BLaER1 (cell line): ENCODE data around the gene CDK11A.
"Not testable (repeated sequence)": the region's sequence is repeated elsewhere in the genome, so short reads cannot be mapped to it uniquely, and the experiment has no call there.

ENCODE experiments used
- H3K27ac ChIP-seq: shearing (Covaris generic); formaldehyde crosslinking; 2 replicates; pipeline ENCODE4 v1.8.1; 2022
- H3K27me3 ChIP-seq: shearing (Covaris generic); formaldehyde crosslinking; 2 replicates; pipeline ENCODE4 v1.8.1; 2022
- H3K36me3 ChIP-seq: shearing (Covaris generic); formaldehyde crosslinking; 2 replicates; pipeline ENCODE4 v1.8.1; 2022
- H3K4me1 ChIP-seq: shearing (Covaris generic); formaldehyde crosslinking; 2 replicates; pipeline ENCODE4 v1.8.1; 2022
- H3K4me2 ChIP-seq: shearing (Covaris generic); formaldehyde crosslinking; 2 replicates; pipeline ENCODE4 v1.8.1; 2022
- H3K4me3 ChIP-seq: shearing (Covaris generic); formaldehyde crosslinking; 2 replicates; pipeline ENCODE4 v1.8.1; 2022
- H3K9ac ChIP-seq: shearing (Covaris generic); formaldehyde crosslinking; 2 replicates; pipeline ENCODE4 v1.8.1; 2022
- H3K9me3 ChIP-seq: shearing (Covaris generic); formaldehyde crosslinking; 2 replicates; pipeline ENCODE4 v1.8.1; 2022
- H4K20me1 ChIP-seq: shearing (Covaris generic); formaldehyde crosslinking; 2 replicates; pipeline ENCODE4 v1.8.1; 2022
- Cebpa-rat ChIP-seq: shearing (Covaris generic); IDR thresholded peaks from 2 replicates; pipeline ENCODE4 v1.8.1; 2022

The CDK11A gene

GRCh38 chr1:1732381-1732780 lies 8.2 kb upstream of the CDK11A start:
- H3K36me3 ChIP-seq, result peaks cover 78% of the 10 kb centered on the region
- H3K4me3 ChIP-seq, result no peak overlapping the region
- no peak overlapping the region for H3K4me2 ChIP-seq
- H3K27ac ChIP-seq, result no peak overlapping the region
- peaks cover 11% of the 10 kb centered on the region; the same call in 1 of the 2 replicates for H4K20me1 ChIP-seq
- H3K9me3 ChIP-seq, result no peaks in the 10 kb centered on the region
- no peaks in the 10 kb centered on the region for H3K27me3 ChIP-seq
- no peak for TF ChIP-seq Cebpa-rat
- H3K9ac ChIP-seq, result no peak overlapping the region
- H3K4me1 ChIP-seq, result no peaks in the 10 kb centered on the region

GRCh38 chr1:1730870-1731269 lies 6.7 kb upstream of the CDK11A start:
- no peak for TF ChIP-seq Cebpa-rat
- no peak overlapping the region for H3K4me3 ChIP-seq
- H4K20me1 ChIP-seq, result peaks cover 11% of the 10 kb centered on the region; the same call in 1 of the 2 replicates
- no peaks in the 10 kb centered on the region for H3K27me3 ChIP-seq
- no peaks in the 10 kb centered on the region for H3K4me1 ChIP-seq
- no peaks in the 10 kb centered on the region for H3K9me3 ChIP-seq
- H3K9ac ChIP-seq, result no peak overlapping the region
- no peak overlapping the region for H3K4me2 ChIP-seq
- no peak overlapping the region for H3K27ac ChIP-seq
- H3K36me3 ChIP-seq, result peaks cover 84% of the 10 kb centered on the region

- peaks cover 11% of the 10 kb centered on the region; the same call in 1 of the 2 replicates for H4K20me1 ChIP-seq
- H3K27ac ChIP-seq, H3K4me2 ChIP-seq, H3K27me3 ChIP-seq, H3K9ac ChIP-seq, H3K4me3 ChIP-seq, H3K4me1 ChIP-seq, H3K9me3 ChIP-seq: not testable (repeated sequence)
- H3K36me3 ChIP-seq, result peaks cover 79% of the 10 kb centered on the region
Measured at GRCh38 chr1:1730230-1730629, 6.1 kb upstream of the CDK11A start.

GRCh38 chr1:1729116-1729816 lies 5.1 kb upstream of the CDK11A start:
- H3K4me3 ChIP-seq, H3K9ac ChIP-seq, H3K4me1 ChIP-seq, H3K9me3 ChIP-seq, H3K4me2 ChIP-seq, H3K27ac ChIP-seq, H3K27me3 ChIP-seq: not testable (repeated sequence)
- Histone ChIP-seq H3K36me3 (peaks cover 69% of the 10 kb centered on the region), H4K20me1 (peaks cover 11% of the 10 kb centered on the region; the same call in 1 of the 2 replicates)

- not testable (repeated sequence) for H3K27ac ChIP-seq, H3K9ac ChIP-seq, H3K4me3 ChIP-seq, H3K27me3 ChIP-seq, H3K9me3 ChIP-seq, H3K4me1 ChIP-seq, H3K4me2 ChIP-seq
- Histone ChIP-seq H3K36me3 (peaks cover 61% of the 10 kb centered on the region), H4K20me1 (peaks cover 11% of the 10 kb centered on the region; the same call in 1 of the 2 replicates)
Measured at GRCh38 chr1:1728308-1729005, 4.3 kb upstream of the CDK11A start.

GRCh38 chr1:1727131-1727651 lies 3.0 kb upstream of the CDK11A start:
- not testable (repeated sequence) for H3K27ac ChIP-seq, H3K27me3 ChIP-seq, H3K4me3 ChIP-seq, H3K4me1 ChIP-seq, H3K9ac ChIP-seq, H3K9me3 ChIP-seq, H3K4me2 ChIP-seq
- H3K36me3 ChIP-seq, result peaks cover 48% of the 10 kb centered on the region
- H4K20me1 ChIP-seq, result peaks cover 11% of the 10 kb centered on the region; the same call in 1 of the 2 replicates

- H3K9ac ChIP-seq, H3K27ac ChIP-seq: not testable (repeated sequence)
Measured at GRCh38 chr1:1726088-1726487, 1.9 kb upstream of the CDK11A start.

GRCh38 chr1:1721201-1721600 lies 3.0 kb downstream of the CDK11A start:
- no peak overlapping the region for H3K27ac ChIP-seq
- peaks cover 49% of the 10 kb centered on the region for H3K36me3 ChIP-seq
- no peak overlapping the region for H3K4me3 ChIP-seq
- no peak for TF ChIP-seq Cebpa-rat
- H3K4me2 ChIP-seq, result no peak overlapping the region
- no peaks in the 10 kb centered on the region for H4K20me1 ChIP-seq
- H3K9me3 ChIP-seq, result no peaks in the 10 kb centered on the region
- H3K27me3 ChIP-seq, result no peaks in the 10 kb centered on the region
- 0 out of 2 replicates have a peak, but pooled peaks cover 3% of the 10 kb centered on the region for H3K4me1 ChIP-seq
- no peak overlapping the region for H3K9ac ChIP-seq

More at GRCh38 chr1:1726088-1726487, 1.9 kb upstream of the CDK11A start:
- not testable (repeated sequence) for H3K9me3 ChIP-seq, H3K27me3 ChIP-seq, H3K4me1 ChIP-seq, H3K4me3 ChIP-seq, H3K4me2 ChIP-seq, H4K20me1 ChIP-seq
- peaks cover 42% of the 10 kb centered on the region for H3K36me3 ChIP-seq

- not testable (repeated sequence) for H3K27me3 ChIP-seq
Measured at GRCh38 chr1:1715109-1715883, 8.9 kb downstream of the CDK11A start.

GRCh38 chr1:1707897-1708296 lies 16.3 kb downstream of the CDK11A start:
- peaks cover 26% of the 10 kb centered on the region for H3K36me3 ChIP-seq
- H3K9me3 ChIP-seq, H3K27ac ChIP-seq, H3K27me3 ChIP-seq, H3K9ac ChIP-seq, H4K20me1 ChIP-seq, H3K4me2 ChIP-seq, H3K4me3 ChIP-seq, H3K4me1 ChIP-seq: not testable (repeated sequence)

More at GRCh38 chr1:1715109-1715883, 8.9 kb downstream of the CDK11A start:
- H3K27ac ChIP-seq, H3K4me2 ChIP-seq, H3K4me1 ChIP-seq, H4K20me1 ChIP-seq, H3K9me3 ChIP-seq, H3K9ac ChIP-seq, H3K4me3 ChIP-seq: not testable (repeated sequence)
- peaks cover 46% of the 10 kb centered on the region for H3K36me3 ChIP-seq

GRCh38 chr1:1707241-1707640 lies 16.9 kb downstream of the CDK11A start:
- not testable (repeated sequence) for H3K4me1 ChIP-seq, H3K4me3 ChIP-seq

GRCh38 chr1:1705623-1706022 lies 18.5 kb downstream of the CDK11A start:
- H4K20me1 ChIP-seq, H3K4me3 ChIP-seq, H3K9me3 ChIP-seq, H3K9ac ChIP-seq, H3K27me3 ChIP-seq, H3K4me1 ChIP-seq, H3K27ac ChIP-seq, H3K4me2 ChIP-seq: not testable (repeated sequence)
- peaks cover 26% of the 10 kb centered on the region for H3K36me3 ChIP-seq

More at GRCh38 chr1:1707241-1707640, 16.9 kb downstream of the CDK11A start:
- not testable (repeated sequence) for H3K27me3 ChIP-seq, H4K20me1 ChIP-seq, H3K27ac ChIP-seq, H3K4me2 ChIP-seq, H3K9ac ChIP-seq, H3K9me3 ChIP-seq
- peaks cover 26% of the 10 kb centered on the region for H3K36me3 ChIP-seq

GRCh38 chr1:1704284-1704957 lies 19.7 kb downstream of the CDK11A start:
- H4K20me1 ChIP-seq, H3K9ac ChIP-seq: not testable (repeated sequence)

More at GRCh38 chr1:1704284-1704957, 19.7 kb downstream of the CDK11A start:
- H3K9me3 ChIP-seq, H3K27ac ChIP-seq, H3K27me3 ChIP-seq, H3K4me1 ChIP-seq, H3K4me2 ChIP-seq, H3K4me3 ChIP-seq: not testable (repeated sequence)
- H3K36me3 ChIP-seq, result peaks cover 26% of the 10 kb centered on the region
